Activated CD8-positive, alpha-beta T cell treated with anti-CD3 and anti-CD28 coated beads for 36 hours (primary cell): ENCODE data around the gene UCP2. TPM values are rescaled to one million over a fixed set of nuclear protein-coding genes. Genes with fewer than 3 reads are reported as not detected.

ENCODE experiments used
- ATAC-seq: fragments of 200-7000 bp; cut with Tn5 transposase; one replicate; pipeline ENCODE4 v1.10.0; 2021; ENCODE audit warnings: mild to moderate bottlenecking, moderate library complexity
- CTCF ChIA-PET: fragments of 350-600 bp; sonication (Branson Sonifier 250); formaldehyde crosslinking; loops from one replicate; lab custom pipeline; 2021; ENCODE audit warnings: antibody characterized with exemption; lab: Charles Lee
- POLR2A ChIA-PET: fragments of 350-600 bp; sonication (Branson Sonifier 250); formaldehyde crosslinking; loops from one replicate; lab custom pipeline; 2021; ENCODE audit warnings: antibody characterized with exemption; lab: Charles Lee
- DNase-seq: peaks from one replicate; pipeline ENCODE4 v3.0.0-alpha.2; 2020
- H3K27ac Mint-ChIP-seq: one replicate; pipeline ENCODE4 v1.8.0; 2021; ENCODE audit warnings: mild to moderate bottlenecking, mixed read lengths
- H3K27me3 Mint-ChIP-seq: one replicate; pipeline ENCODE4 v1.8.0; 2021; ENCODE audit warnings: mixed read lengths
- H3K36me3 Mint-ChIP-seq: one replicate; pipeline ENCODE4 v1.8.0; 2021; ENCODE audit warnings: low read depth, mixed read lengths
- H3K4me1 Mint-ChIP-seq: one replicate; pipeline ENCODE4 v1.8.0; 2021; ENCODE audit warnings: low read depth, mixed read lengths
- H3K4me3 Mint-ChIP-seq: one replicate; pipeline ENCODE4 v1.8.0; 2021; ENCODE audit warnings: mild to moderate bottlenecking, moderate library complexity, mixed read lengths
- H3K9me3 Mint-ChIP-seq: one replicate; pipeline ENCODE4 v1.8.0; 2021; ENCODE audit warnings: mixed read lengths
- CTCF ChIP-seq: fragments of 200-600 bp; IDR thresholded peaks from one replicate; pipeline ENCODE4 v1.8.0; 2022; ENCODE audit warnings: antibody characterized with exemption, mild to moderate bottlenecking
- intact Hi-C: fragments of 100-400 bp; cut with micrococcal nuclease; formaldehyde crosslinking; loops from one replicate; pipeline ENCODE4 v1.10.0; 2022
- total RNA-seq, 2 experiments: library from RNA; stranded (reverse); gene quantifications; one replicate each; pipeline ENCODE4 v1.2.3, GENCODE V29; 2021

UCP2 gene
- total RNA-seq, 2 experiments from 2014 or later: 244 to 252 TPM

DNA sequence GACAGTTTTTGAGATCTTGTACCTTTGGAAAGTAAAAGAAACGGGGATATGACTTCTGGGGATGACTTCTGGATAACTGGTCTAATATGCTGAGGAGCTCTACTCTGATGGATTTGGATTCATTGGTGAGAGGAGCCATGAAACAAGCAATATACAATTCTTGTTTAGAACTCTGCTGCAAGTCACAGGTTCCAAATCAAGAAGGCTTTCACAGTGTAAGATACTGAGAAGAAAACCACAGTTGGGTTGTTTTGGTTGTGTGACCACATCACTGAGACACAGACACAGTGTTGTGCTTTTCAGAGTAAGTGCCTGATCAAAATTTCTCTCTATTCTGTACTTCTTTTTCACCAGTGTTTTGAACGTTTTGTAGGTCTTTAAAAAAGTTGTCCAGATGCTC is 13.1 kb upstream of the UCP2 start:
- ATAC-seq (peak; percentile 66), DNase-seq (peak; percentile 69)
- intact Hi-C loops: loop anchor here (1.0 kb wide), 1 partner anchor 10 kb away; no protein-coding TSS in a partner anchor
- ChIA-PET CTCF (interaction anchor here (1.1 to 2.2 kb wide), 5 partner anchors 9 to 32 kb away, joined by 4 to 9 read pairs (median 5); no protein-coding TSS in a partner anchor), POLR2A (interaction anchor here (0.8 to 14.1 kb wide), 7 partner anchors 9 to 94 kb away, joined by 3 to 176 read pairs (median 8); partner anchors contain the start of gene UCP2)
- peak overlapping the region; percentile 99 for H3K27ac Mint-ChIP-seq
- no peak for TF ChIP-seq CTCF
- H3K27me3 Mint-ChIP-seq: no peaks in the 10 kb centered on the region
- no peaks in the 10 kb centered on the region for H3K9me3 Mint-ChIP-seq
- H3K36me3 Mint-ChIP-seq: peaks cover 9% of the 10 kb centered on the region
- H3K4me3 Mint-ChIP-seq: peak overlapping the region; percentile 74
- H3K4me1 Mint-ChIP-seq: peaks cover 78% of the 10 kb centered on the region

- TF ChIP-seq CTCF: no peak
- Mint-ChIP-seq H3K4me1 (peaks cover 77% of the 10 kb centered on the region), H3K9me3 (no peaks in the 10 kb centered on the region), H3K36me3 (peaks cover 4% of the 10 kb centered on the region), H3K27me3 (no peaks in the 10 kb centered on the region), H3K27ac (peak overlapping the region; percentile 99), H3K4me3 (peak overlapping the region; percentile 74)
- ATAC-seq (peak; percentile 76), DNase-seq (no peak)
- intact Hi-C loops: loop anchor here (1.0 kb wide), 1 partner anchor 10 kb away; no protein-coding TSS in a partner anchor
- CTCF ChIA-PET: interaction anchor here (1.2 to 2.2 kb wide), 6 partner anchors 8 to 31 kb away, joined by 4 to 9 read pairs (median 6); no protein-coding TSS in a partner anchor
- POLR2A ChIA-PET: interaction anchor here (0.6 to 14.1 kb wide), 11 partner anchors 9 to 590 kb away, joined by 3 to 176 read pairs (median 7); partner anchors contain the start of gene UCP2
Observed at GRCh38 chr11:73995247-73995646, 12.6 kb upstream of the UCP2 start.

- no peak for DNase-seq
Observed at GRCh38 chr11:73991471-73992006, 8.9 kb upstream of the UCP2 start.

GRCh38 chr11:73990730-73991129 is 8.1 kb upstream of the UCP2 start:
- intact Hi-C loops: no loop called here
- ATAC-seq (no peak), DNase-seq (no peak)
- peaks cover 43% of the 10 kb centered on the region for H3K4me1 Mint-ChIP-seq
- no peak for TF ChIP-seq CTCF
- CTCF ChIA-PET: interaction anchor here (1.4 kb wide), 1 partner anchor 11 kb away, joined by 4 read pairs; no protein-coding TSS in a partner anchor
- H3K27me3 Mint-ChIP-seq: no peaks in the 10 kb centered on the region
- no peak overlapping the region for H3K4me3 Mint-ChIP-seq
- POLR2A ChIA-PET: interaction anchor here (1.4 to 14.1 kb wide), 2 partner anchors 10 to 11 kb away, joined by 4 to 176 read pairs; partner anchors contain the start of gene UCP2
- peak overlapping the region; percentile 66 for H3K27ac Mint-ChIP-seq
- H3K36me3 Mint-ChIP-seq: no peaks in the 10 kb centered on the region
- H3K9me3 Mint-ChIP-seq: no peaks in the 10 kb centered on the region

More at GRCh38 chr11:73991471-73992006, 8.9 kb upstream of the UCP2 start:
- Mint-ChIP-seq H3K27me3 (no peaks in the 10 kb centered on the region), H3K9me3 (no peaks in the 10 kb centered on the region), H3K36me3 (no peaks in the 10 kb centered on the region), H3K27ac (peak overlapping the region; percentile 66), H3K4me1 (peaks cover 48% of the 10 kb centered on the region), H3K4me3 (no peak overlapping the region)
- intact Hi-C loops: no loop called here
- TF ChIP-seq CTCF: no peak
- no peak for ATAC-seq
- CTCF ChIA-PET: interaction anchor here (1.2 to 1.4 kb wide), 2 partner anchors 11 to 19 kb away, joined by 3 to 4 read pairs; no protein-coding TSS in a partner anchor
- POLR2A ChIA-PET: interaction anchor here (1.0 to 14.1 kb wide), 6 partner anchors 11 to 29 kb away, joined by 3 to 176 read pairs (median 4); partner anchors contain the start of gene UCP2

- Mint-ChIP-seq H3K4me1 (peaks cover 36% of the 10 kb centered on the region), H3K27ac (no peak overlapping the region), H3K27me3 (no peaks in the 10 kb centered on the region), H3K36me3 (no peaks in the 10 kb centered on the region), H3K9me3 (no peaks in the 10 kb centered on the region), H3K4me3 (no peak overlapping the region)
- ATAC-seq (no peak), DNase-seq (no peak)
- intact Hi-C loops: loop anchor here (10.0 kb wide), 1 partner anchor 186 kb away; the partner anchor contains the start of genes C2CD3 and PPME1
- ChIA-PET POLR2A (interaction anchor here (14.1 kb wide), 1 partner anchor 8 kb away, joined by 176 read pairs; the partner anchor contains the start of gene UCP2), CTCF (no interaction called here)
- no peak for TF ChIP-seq CTCF
Observed at GRCh38 chr11:73989156-73989555, 6.5 kb upstream of the UCP2 start.
